ENCODE data around the gene GPAT2.
"Not testable (repeated sequence)": the region's sequence is repeated elsewhere in the genome, so short reads cannot be mapped to it uniquely, and the experiment has no call there.

DNA sequence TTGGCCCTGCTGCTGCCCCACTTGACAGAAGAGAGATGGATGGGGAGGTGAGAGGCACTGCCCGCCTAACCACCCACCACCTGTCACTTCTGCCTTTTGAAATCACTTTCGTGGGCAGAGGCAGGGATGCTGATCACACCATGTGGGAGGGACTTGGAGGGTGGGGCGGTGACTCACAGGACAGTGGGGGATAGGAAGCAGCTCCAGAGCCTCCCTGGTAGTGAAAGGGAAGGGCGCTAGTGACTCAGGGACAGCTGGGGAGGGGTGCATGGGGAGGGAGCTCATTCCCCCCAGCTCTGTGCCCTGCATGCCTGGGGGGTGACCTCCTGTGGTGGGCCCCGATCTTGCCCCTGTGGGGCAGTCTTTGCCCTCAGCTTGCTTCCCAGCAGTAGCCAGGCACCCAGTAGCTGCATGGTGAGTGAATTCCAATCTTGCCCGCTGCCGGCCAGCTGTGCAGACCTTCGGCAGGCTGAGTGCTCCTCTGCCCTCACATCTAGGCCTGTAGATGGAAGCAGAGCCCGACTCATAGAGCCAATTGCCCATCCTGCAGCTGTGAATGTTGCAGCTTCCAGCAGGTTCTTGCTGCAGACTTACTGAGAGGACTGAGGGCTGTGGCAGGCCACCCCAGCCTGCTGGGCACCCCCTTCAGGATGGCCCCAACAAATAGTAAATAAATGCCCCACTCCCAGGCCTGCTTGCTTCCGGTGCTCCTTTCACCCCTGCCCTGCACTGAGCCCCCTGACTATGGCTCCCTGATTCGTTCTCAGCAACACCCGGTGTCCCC lies 28.6 kb upstream of the GPAT2 start:
- TF ChIP-seq EP300 (IDR thresholded peaks at IDR 0.05; ENCODE audit: low read depth); POLR2A (IDR thresholded peaks at IDR 0.05): not testable (repeated sequence)
- TF ChIP-seq, protein P1, sequence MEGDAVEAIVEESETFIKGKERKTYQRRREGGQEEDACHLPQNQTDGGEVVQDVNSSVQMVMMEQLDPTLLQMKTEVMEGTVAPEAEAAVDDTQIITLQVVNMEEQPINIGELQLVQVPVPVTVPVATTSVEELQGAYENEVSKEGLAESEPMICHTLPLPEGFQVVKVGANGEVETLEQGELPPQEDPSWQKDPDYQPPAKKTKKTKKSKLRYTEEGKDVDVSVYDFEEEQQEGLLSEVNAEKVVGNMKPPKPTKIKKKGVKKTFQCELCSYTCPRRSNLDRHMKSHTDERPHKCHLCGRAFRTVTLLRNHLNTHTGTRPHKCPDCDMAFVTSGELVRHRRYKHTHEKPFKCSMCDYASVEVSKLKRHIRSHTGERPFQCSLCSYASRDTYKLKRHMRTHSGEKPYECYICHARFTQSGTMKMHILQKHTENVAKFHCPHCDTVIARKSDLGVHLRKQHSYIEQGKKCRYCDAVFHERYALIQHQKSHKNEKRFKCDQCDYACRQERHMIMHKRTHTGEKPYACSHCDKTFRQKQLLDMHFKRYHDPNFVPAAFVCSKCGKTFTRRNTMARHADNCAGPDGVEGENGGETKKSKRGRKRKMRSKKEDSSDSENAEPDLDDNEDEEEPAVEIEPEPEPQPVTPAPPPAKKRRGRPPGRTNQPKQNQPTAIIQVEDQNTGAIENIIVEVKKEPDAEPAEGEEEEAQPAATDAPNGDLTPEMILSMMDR (IDR thresholded peaks at IDR 0.05): peak in 4 of 5 experiments; percentile 9 to 19 (median 10)
